AML-193 (cell line): ENCODE data around the gene NFKB2.

Experiments used
- DNase-seq, 2 experiments: peaks; one replicate each; lab custom pipeline; 2025; lab: John Stamatoyannopoulos, UW

Gene NFKB2

DNA sequence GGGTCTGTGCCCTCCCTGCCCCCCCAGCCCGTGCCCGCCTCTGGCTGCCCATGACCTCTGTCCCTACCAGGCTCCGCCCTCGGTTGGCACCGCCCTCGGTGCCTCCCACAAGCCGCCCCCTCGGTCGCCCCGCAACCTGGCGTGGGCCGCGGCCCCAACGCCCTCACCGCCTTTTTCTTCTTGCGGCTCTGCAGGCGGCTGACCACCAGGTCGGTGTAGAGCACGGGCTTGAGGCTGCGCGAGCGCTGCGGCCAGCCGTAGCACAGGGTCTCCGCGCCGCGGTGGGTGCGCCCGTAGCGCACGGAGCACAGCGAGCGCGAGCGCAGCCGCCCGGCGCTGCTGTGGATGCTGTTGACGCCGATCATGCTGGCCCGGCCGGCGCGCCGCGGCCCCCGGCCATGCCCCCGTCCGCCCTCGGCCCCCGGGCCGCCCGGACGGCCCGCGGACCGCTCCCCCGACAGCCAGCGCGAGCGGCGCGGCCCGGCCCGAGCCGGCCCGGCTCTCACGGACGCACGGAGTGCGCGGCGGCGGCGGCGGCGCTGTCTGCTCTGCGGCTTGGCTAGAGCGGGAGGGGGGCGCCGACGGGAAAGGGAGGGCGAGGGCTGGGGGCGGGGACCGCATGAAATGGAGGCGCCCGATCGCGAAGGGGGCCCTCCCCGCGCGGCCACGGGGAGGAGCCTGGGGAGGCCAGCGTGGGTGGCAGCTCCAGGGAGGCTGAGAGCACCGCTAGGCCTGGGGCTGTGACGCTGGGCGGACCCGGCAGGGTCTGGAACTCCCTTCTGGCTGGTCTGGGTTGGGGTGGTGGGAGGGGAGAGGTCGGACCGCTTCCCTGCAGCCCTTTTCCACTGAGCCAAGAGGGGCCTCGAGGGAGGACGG is 13.5 kb downstream of the NFKB2 start:
- no peak for DNase-seq

DNA sequence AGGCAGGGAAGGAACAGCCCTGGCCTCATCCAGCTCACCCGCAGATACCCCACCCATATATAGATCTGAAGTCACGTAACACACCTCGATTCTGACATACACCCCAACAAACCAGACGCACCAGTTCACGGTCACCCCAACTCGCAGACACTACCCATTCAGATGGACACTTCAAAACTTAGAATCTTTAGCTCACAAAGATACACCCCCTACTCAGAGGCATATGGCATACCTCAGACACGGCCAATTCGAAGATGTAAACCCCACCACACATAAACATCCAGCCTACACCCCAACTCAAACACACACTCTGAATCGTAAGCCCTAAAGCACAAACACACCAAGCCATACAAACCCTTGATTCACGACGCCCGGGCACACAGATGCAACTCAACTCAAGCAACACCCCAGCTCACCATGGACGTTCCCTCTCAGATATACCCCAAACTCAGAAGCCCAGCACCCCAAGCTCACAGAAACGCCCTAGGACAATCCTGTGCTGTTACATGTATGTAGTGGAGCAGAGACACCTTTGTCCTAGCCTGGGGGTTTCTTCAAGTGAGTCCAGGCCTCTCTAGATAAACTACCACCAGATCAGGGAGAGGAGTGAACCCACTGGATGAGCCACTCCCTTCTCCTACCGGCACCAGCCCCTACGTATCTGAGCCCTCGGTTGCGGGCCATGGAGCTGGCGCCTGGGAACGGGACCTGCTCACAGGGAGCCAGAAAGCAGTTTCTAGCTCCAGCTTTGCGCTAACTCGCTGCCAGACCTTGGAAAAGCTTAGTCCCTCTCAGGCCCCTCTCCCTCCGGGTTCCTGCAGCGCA is 14.3 kb downstream of the NFKB2 start:
- DNase-seq, result no peak

DNA sequence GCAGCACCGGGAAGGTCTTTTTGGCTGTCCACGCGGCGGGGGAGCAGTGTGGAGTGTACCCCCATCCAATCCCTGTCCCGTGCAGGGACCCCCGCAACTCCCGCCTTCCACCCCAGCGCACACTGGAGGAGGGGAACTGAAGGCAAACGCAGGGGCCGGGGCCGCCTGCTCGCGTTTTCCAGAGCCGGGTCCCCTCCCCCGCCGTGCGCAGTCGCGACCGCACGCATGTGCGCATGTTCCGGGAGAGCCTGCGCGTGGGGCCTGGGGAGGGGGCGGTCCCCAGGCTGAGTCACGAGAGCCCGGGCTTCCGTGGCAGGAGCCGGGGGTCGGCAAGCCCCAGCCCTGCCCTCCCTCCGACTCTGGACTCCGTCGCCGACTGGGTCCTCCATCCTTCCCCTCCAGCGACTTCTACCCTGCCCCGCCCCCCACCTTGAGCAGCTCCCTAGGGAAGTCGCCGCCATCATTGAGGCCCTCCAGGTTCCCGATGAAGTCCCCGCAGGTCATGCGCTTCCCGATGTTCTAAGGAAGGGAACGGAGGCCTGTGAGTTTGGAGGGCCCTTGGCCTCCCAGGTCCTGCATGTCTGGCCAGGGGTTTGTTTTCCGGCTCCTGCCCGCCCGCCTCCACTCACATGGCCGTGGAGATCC is 15.0 kb downstream of the NFKB2 start:
- no peak for DNase-seq

DNA sequence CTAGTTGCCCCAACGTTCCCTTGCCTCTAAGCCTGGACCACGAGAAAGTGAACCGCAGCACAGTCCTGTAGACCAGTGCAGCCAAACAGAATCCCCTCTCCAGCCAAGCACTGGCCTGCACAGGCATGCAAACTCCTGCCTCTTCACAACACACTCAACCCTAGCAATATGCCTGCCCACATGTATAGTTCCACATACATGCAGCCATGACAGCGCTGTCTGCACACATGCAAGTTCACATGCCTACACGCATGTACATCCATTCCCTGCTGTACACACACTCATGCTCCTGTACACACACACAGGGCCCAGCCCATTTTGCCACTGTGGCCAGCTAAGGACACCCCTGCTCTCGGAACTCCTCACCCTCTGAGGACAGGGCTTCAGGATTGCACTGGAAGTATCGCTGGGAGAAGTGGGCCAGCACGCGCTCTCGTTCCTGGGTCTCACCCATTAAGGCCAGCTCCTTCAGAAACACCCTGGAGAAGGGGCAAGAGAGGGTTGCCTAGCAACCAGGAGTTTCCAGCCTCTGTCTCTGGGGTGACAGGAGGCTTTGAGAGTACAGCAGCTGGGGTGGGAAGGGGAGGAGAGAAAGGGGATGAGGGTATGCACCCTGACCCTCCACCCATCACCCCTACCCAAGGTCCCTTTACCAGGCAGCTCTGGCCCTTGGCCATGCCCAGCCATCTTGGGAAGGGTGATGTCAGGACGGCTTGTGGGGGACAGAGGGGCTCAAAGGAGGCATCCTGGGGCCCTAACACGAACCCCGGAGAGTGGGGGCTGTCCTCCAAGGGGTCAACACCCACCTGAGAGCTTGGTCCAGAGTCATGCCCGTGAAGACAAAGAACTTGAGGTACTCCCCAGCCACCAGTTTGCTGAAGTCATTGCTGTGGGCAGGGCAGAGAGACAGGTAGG is 16.1 kb downstream of the NFKB2 start:
- DNase-seq, result no peak

DNA sequence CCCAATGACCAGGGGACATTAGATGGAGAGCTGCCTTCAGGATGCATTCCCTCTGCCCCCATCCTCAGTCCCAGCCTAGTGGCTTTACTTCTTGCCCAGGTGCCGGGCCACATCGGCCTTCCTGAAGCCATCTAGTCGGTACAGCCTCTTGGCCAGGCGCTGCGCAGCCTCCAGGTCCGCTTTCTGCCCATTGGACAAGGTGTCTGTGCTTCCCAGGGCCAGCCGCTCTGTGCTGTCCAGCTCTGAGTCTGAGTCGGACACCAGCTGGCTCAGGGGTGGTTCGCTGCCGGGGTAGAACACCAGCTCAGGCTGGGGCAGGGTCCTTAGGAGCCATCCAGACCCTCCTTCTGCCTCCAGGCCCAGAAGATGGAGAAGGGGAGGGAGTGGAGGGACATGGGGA is 16.8 kb downstream of the NFKB2 start:
- DNase-seq, result no peak

DNA sequence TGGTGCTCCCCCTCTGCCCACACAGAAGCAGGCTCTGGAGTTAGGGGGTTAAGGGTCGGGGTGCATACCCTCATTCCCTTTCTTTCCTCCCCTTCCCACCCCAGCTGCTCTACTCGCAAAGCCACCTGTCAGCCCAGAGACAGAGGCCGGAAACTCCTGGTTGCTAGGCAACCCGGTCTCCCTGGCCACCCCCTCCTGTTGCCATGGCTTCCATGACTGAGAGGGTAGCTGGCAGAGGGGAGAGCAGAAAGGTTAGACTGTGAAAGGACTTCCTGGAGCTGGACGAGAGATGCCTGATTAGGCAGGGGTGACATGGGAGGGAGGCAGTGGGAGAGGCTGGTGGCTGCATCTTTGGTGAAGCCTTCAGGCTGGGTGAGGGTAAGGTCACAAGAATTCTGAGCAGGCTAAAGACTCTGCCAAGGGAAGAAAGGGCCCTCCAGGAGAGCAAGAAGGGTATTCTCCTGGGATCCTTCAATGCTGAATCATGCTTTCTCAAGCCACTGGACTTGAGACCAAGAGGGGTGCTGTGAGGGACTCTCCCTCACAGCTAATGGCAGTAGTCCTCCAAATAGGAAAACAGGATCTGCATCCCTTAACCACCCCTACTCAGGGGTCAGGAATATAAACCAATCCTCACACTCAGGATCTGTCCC is 17.7 kb downstream of the NFKB2 start:
- DNase-seq, result no peak

DNA sequence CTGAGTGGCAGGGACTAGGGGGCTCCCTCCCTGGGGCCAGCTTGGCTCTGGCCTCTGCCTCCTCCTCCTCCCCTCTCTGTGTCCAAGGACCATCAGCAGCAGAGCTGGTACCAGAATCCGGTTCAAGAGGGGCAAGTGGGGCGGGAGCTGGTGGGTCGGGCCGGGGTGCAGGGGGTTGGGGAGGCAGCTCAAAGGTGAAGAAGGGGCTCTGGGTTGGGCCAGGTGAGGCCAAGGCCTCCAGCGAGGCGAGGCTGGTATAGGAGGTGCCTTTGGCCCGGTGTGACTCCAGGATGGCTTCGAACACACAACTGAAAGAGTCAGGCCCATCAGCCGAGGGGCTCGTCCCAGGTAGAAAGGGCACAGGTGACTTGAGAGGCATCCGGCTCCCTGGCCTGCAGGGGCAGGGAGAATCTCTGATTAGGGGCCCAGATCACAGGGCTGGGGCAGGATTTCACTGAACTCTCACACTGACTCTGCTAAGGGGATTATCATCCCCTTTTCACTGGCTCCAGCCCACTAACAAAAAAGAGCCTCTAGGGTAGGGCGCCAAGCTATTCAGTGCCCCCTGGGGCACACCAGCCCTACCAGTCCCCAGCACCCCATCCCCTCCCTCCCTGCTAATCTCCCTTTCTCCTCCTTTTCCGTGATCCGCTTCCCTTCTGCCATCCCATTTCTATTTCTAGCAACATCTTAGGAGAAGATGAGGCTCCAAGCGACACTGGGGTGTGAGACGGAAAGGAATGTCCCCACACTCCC is 18.5 kb downstream of the NFKB2 start:
- DNase-seq, result no peak

DNA sequence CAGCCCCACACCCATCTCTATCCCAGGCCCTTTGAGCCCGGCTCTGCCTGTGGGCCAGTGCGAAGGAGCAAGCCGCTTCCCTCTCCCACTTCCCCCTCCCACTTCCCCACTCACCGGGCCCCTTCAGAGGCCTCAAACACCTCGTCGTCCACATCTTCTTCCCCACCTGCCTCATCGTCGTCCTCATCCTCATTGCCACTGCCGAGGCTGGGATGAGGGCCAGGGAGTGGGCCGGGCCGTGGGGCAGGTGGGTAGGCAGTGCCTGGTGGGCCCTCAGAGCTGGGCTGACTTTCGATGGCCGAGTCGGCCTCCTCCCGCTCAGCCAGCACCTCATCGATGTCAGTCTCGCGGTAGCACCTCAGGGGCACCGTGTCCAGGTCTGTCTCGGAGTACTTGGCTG is 19.2 kb downstream of the NFKB2 start:
- no peak for DNase-seq

DNA sequence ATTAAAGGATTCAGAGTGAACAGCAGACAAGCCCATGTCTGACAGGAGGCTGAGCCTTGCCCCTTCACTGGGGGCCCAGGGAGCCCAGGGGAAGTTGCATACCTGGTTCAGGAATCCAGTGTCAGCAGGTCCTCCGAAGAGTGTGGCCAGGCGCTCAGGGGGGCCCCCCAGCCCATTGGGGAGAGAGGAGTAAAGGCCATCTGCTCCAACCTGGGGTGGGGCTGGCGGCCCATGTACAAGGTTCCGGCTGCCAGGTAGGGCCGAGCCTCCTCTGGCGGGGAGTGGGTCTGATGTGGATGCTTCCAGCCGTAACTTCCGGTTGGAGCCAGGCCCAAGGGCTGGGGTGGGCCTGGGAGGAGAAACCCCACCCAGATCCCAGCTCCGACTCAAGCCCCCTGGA is 20.8 kb downstream of the NFKB2 start:
- DNase-seq, result no peak

DNA sequence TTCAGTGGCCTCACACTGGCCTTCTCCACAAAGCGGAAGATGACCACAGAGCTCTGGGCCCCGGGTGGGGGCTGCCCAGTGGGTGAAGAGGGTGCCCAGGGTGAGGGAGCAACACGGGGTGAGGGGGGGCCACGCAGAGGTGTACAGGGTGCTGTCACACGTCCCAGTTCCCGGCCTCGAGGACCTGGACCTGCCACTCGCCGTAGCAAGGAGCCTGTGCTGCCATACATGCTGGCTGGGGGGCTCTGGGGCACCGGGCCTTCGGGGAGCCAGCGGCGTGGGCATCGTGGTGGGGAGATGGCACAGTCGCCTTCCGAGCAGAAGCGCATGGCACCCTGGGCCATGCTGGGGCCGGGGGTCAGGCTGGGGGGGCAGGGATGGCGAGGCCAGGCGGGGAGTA is 21.2 kb downstream of the NFKB2 start:
- DNase-seq, result no peak

DNA sequence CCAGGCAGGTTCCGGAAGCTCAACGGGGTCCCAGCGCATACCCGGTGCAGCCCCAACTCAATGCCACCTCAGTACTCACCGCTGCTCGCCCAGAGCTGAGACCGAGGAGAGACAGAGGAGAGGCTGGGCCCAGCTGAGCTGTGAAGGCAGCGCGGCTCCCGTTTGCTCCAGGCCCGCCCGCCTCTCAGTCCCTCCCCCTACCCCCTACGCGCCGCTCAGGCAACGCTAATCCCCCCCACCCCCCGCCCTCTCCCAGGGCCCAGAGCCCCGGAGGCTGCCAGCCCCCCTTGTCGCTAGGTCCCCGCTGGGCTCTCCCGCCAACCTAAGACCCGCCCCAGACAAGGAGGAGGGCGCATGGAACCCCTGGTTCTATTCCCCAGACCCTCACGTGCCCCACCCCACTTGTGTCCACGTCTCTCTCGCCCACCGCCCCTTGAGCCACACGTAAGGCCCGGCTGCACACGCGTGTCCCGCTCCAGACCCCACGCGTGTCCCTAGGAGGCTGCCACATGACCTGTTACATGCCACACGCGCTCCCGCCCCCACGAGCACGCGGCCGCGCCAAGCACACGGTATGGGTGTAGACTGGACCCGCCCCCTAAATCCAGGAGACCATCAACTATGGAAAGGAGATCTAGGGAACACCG is 23.2 kb downstream of the NFKB2 start, which contains the start of gene PSD:
PSD (minus strand) TSS at position 164 of the 647 bp plus-strand sequence. CDS start 1,747 bp downstream, outside the sequence.
- DNase-seq, result no peak

DNA sequence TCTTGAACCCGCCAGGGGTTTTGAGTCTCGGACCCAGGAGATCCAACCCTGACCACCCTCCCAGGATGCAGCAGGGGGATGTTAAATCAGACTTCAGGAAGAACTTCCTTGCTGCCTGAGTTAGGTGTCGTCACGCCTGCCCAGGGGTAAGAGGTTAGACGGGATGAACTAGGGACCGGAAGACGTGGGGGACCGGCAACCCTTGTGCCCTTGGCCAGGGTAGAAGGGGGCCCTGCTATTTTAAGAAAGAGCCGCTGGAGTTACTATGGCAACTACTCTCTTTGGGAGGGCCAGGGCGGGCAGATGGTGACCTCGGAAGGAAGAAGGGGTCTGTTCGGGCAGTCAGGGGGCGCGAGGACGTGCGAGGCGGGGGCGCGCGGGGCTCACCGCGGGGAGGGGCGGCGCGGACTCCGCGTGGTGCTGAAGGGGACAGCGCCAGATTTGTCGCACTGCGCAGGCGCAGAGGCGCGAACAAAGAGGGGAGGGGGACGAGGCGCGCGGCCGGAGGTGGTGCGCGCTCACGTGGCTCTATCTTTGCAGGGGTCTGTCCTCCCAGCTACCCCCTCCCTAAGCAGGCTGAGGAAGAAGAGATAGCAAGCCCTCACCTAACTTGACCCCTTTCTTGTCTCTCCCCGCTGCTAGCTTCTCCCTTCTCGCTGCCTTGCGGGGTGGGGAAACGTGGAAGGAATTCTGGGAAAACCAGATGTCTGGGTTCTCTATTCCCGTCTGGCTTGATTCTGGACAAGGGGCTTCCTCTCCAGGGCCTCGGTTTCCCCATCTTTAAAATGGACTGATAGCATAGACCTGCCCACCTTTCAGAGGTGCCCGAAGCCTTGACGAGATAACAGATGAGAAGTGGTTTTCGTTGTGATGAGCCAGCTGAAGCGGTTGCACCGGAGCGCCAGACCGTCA is 24.0 kb downstream of the NFKB2 start:
- DNase-seq, result peak in 1 of 2 experiments; percentile 4

DNA sequence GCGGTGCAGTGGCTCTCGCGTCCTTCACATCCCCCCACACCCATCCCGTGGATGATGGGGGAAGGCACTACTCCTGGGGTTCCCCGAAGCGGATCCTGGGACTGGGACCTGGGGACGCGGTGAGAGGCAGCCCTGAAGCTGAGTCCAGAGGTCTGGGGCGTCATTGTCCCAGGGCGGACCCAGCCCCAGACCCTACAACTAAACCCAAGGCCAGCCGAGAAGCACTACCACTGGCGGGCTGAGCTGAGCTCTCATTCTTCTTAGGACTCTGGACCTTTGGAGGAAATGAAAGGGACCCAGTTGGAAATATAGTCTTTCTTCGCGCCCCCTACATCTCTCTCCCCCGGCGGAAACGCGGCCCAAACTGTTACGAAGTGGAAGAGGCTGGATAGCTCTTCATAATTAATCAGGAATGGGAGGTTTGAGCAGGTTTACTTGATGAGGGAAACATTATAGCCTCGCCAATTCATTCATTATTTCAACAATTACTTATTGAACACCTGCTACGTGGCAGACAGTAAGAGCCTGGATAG is 24.7 kb downstream of the NFKB2 start:
- no peak for DNase-seq

DNA sequence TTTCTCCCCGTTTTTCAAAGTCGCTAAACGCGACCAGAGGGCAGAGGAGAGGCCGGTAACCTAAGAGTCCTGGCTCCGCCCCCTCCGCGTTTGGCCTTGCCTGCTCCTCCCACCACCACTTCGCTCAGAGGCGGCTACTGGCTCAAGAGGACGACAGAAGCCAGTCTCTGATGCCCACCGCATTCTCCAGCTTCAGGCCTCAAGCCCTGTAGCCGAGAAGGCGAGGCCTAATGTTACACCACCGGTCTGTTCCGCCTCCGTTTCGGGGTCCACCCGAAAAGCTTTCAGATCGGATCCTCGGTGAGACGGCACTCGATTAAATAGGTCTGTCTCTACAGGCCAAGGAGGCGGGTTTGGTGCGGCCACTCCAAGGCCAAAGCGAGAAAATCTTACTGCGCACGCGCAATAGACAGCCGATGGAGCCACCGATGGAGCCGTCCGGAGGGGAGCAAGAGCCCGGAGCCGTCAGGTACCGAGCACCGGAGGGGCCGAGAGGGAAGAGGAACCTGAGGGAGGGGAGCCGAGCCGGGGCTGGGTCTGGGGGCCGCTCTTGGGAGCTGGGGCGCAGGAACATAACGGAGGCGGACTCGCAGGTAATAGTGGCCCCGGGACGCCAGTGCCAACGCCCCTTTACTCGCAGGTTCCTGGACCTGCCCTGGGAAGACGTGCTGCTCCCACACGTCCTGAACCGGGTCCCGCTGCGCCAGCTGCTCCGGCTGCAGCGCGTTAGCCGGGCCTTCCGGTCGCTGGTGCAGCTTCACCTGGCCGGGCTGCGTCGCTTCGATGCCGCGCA is 25.4 kb downstream of the NFKB2 start, which contains the start of gene FBXL15:
FBXL15 (plus strand) TSS at position 123 of the 793 bp plus-strand sequence; CDS start at position 417, 294 bp downstream.
- DNase-seq, result peak; percentile 86 to 90

DNA sequence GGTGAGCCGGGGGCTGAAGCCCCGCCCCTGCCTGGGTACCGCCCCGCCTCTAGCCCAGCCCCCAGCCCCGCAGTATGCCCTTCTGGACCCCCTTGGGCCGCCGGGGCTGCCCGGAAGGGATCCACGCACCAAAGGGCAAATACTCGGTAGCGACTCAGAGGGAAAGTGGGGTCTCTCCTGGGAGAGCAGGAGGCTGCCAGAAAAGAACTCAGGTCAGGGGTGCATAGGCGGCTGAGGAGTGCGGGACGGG is 25.9 kb downstream of the NFKB2 start:
- DNase-seq, result no peak

DNA sequence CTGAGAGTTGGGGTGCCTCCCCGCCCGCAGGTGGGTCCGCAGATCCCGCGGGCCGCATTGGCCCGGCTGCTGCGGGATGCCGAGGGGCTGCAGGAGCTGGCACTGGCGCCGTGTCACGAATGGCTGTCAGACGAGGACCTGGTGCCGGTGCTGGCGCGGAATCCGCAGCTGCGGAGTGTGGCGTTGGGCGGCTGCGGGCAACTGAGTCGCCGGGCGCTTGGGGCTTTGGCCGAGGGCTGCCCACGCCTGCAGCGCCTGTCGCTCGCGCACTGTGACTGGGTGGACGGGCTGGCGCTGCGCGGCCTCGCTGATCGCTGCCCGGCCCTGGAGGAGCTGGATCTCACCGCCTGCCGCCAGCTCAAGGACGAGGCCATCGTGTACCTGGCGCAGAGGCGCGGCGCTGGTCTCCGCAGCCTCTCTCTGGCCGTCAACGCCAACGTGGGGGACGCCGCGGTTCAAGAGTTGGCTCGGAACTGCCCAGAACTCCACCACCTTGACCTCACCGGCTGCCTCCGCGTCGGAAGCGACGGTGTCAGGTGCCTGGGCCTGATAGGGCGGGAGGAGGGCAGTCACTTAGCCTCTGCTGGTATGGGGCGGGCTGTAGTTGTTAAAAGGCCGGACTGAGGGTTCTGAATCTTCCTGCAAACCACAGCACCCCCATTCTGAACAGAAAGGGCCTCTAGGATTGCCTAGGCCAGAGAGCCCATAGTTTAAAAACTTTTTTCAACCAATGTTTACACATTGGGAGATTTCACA is 26.4 kb downstream of the NFKB2 start:
- DNase-seq, result no peak
